Measurements from ENCODE around the gene SYNGR1.

Gene SYNGR1

DNA sequence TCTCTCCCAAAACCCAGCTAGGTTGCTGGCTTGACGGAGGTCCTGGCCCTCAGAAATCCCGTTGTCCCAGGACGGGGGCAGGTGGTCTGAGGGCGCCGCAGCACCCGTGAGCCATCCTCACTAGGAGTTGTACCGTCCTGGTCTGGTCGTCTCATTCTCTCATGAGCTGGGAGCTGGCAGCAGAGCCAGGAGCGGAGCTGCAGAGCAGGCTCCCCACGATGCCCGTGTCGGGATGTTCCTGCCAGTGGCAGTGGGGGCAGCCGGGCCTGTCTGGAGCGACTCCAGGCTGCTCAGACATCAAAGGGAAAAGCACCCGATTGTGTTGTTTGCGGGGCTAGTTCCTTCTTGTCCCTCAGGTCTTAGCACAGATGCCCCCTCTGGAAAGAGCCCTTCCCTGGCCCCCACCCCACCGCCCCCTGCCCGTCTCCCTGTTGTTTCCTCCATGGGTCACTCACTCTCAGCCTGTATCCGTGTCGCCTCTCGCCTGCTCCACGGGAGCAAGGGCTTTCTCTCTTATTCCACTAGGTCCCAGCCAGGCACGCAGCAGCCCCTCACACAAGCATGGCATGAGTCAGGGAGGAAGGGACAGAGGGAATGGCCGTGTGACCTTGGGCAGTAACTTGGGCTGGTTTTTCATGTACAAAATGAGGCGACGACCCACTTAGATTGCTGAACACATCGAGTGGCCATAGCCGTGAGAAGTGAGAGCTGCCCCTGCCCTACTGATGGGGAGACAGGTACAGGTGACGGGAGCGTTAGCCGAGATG lies 83.9 kb downstream of the SYNGR1 start:
- DNase-seq = no peak

GRCh38 chr22:39434243-39434653 lies 84.5 kb downstream of the SYNGR1 start:
- DNase-seq = no peak

DNA sequence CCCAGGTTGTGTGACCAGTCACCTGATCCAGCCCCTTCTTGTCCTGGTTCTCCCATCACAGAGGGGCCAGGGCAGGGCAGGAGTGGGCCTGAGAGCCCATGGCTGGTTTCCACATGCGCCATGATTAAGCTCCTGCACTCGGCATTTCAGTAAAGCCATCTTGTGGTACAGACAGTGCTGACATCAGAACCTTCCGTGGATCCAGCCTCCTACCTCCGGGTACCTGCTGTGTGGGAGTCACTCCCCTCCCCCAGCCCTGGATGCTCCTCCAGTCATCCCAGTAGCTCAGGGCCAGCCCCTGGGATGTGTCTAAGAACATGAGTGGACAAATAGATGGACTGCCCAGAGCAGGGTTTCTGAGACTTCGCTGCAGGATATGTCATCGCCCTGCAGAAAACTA lies 84.9 kb downstream of the SYNGR1 start:
- no peak for DNase-seq
